ENCODE measurements around the gene ADORA2A. TPM values are rescaled to one million over a fixed set of nuclear protein-coding genes. Genes with fewer than 3 reads are reported as not detected.

Gene ADORA2A
- total RNA-seq, 4 donors from 2014 or later = 3.0 to 6.2 (median 3.0) TPM; not detected in 1

DNA sequence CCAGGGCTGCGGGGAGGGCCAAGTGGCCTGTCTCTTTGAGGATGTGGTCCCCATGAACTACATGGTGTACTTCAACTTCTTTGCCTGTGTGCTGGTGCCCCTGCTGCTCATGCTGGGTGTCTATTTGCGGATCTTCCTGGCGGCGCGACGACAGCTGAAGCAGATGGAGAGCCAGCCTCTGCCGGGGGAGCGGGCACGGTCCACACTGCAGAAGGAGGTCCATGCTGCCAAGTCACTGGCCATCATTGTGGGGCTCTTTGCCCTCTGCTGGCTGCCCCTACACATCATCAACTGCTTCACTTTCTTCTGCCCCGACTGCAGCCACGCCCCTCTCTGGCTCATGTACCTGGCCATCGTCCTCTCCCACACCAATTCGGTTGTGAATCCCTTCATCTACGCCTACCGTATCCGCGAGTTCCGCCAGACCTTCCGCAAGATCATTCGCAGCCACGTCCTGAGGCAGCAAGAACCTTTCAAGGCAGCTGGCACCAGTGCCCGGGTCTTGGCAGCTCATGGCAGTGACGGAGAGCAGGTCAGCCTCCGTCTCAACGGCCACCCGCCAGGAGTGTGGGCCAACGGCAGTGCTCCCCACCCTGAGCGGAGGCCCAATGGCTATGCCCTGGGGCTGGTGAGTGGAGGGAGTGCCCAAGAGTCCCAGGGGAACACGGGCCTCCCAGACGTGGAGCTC lies 13.5 kb downstream of the ADORA2A start:
- Histone ChIP-seq H3K4me3 (no peak overlapping the region), H3K36me3 (no peaks in the 10 kb centered on the region), H3K4me1 (peaks cover 0 to 8% (median 0%) of the 10 kb centered on the region in 4 donors), H3K27me3 (no peaks in the 10 kb centered on the region), H3K27ac (no peak overlapping the region), H3K9me3 (no peaks in the 10 kb centered on the region)
- TF ChIP-seq EP300 (IDR thresholded peaks at IDR 0.05; ENCODE audit: low read depth) (no peak), POLR2AphosphoS5 (IDR thresholded peaks at IDR 0.05) (no peak), POLR2A (IDR thresholded peaks at IDR 0.05) (no peak)
- TF ChIP-seq, protein P1, sequence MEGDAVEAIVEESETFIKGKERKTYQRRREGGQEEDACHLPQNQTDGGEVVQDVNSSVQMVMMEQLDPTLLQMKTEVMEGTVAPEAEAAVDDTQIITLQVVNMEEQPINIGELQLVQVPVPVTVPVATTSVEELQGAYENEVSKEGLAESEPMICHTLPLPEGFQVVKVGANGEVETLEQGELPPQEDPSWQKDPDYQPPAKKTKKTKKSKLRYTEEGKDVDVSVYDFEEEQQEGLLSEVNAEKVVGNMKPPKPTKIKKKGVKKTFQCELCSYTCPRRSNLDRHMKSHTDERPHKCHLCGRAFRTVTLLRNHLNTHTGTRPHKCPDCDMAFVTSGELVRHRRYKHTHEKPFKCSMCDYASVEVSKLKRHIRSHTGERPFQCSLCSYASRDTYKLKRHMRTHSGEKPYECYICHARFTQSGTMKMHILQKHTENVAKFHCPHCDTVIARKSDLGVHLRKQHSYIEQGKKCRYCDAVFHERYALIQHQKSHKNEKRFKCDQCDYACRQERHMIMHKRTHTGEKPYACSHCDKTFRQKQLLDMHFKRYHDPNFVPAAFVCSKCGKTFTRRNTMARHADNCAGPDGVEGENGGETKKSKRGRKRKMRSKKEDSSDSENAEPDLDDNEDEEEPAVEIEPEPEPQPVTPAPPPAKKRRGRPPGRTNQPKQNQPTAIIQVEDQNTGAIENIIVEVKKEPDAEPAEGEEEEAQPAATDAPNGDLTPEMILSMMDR (IDR thresholded peaks at IDR 0.05) = no peak
- 94% methylated on average over 30 of the region's 30 CpGs; no CpG with 5 or more reads in 1 of the 2 donors for WGBS, 2 donors (ENCODE audit: low coverage in 1 of 2)
- DNase-seq = no peak
- intact Hi-C loops (cut with DNase I; ENCODE audit: low total_unique reads) (no loop called here), in situ Hi-C loops (cut with MboI; ENCODE audit: low pct_ligation_motif_present in 1 of 4, low pct_unique_long_range_greater_than_20kb in 1 of 4, low sequenced_read_pairs in 3 of 4) (no loop called here)

DNA sequence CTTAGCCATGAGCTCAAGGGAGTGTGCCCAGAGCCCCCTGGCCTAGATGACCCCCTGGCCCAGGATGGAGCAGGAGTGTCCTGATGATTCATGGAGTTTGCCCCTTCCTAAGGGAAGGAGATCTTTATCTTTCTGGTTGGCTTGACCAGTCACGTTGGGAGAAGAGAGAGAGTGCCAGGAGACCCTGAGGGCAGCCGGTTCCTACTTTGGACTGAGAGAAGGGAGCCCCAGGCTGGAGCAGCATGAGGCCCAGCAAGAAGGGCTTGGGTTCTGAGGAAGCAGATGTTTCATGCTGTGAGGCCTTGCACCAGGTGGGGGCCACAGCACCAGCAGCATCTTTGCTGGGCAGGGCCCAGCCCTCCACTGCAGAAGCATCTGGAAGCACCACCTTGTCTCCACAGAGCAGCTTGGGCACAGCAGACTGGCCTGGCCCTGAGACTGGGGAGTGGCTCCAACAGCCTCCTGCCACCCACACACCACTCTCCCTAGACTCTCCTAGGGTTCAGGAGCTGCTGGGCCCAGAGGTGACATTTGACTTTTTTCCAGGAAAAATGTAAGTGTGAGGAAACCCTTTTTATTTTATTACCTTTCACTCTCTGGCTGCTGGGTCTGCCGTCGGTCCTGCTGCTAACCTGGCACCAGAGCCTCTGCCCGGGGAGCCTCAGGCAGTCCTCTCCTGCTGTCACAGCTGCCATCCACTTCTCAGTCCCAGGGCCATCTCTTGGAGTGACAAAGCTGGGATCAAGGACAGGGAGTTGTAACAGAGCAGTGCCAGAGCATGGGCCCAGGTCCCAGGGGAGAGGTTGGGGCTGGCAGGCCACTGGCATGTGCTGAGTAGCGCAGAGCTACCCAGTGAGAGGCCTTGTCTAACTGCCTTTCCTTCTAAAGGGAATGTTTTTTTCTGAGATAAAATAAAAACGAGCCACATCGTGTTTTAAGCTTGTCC lies 14.3 kb downstream of the ADORA2A start:
- Histone ChIP-seq H3K4me3 (no peak overlapping the region), H3K27me3 (no peaks in the 10 kb centered on the region), H3K4me1 (no peaks in the 10 kb centered on the region), H3K9me3 (no peaks in the 10 kb centered on the region), H3K36me3 (no peaks in the 10 kb centered on the region), H3K27ac (no peak overlapping the region)
- DNase-seq = no peak
- 84% methylated on average over 8 of the region's 8 CpGs; no CpG with 5 or more reads in 1 of the 2 donors for WGBS, 2 donors (ENCODE audit: low coverage in 1 of 2)
- in situ Hi-C loops (cut with MboI; ENCODE audit: low pct_ligation_motif_present in 1 of 4, low pct_unique_long_range_greater_than_20kb in 1 of 4, low sequenced_read_pairs in 3 of 4) = no loop called here
- intact Hi-C loops (cut with DNase I; ENCODE audit: low total_unique reads) = no loop called here
- TF ChIP-seq POLR2AphosphoS5 (IDR thresholded peaks at IDR 0.05) (no peak), POLR2A (IDR thresholded peaks at IDR 0.05) (no peak), EP300 (IDR thresholded peaks at IDR 0.05; ENCODE audit: low read depth) (no peak)
- TF ChIP-seq, protein P1 (IDR thresholded peaks at IDR 0.05) = no peak

DNA sequence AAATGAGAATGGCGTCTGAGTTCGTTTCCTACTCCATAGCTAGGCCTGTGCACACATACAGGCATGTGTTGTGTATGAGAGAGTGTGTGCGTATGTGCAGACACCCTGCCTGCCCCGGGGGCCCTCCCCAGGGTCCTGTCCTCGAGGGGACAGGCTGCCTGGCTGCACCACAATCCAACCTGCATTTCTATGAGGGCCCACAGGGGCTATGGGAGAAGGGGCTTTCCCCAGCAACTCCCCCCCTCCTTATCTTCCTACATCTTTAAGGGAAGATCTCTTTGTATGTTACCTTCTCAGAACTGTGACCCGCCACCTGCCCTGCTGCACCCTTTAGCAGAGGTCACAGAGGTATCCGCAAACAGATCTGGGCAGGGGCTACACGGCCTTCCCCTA lies 14.9 kb downstream of the ADORA2A start:
- H3K9me3 ChIP-seq = no peaks in the 10 kb centered on the region
- no peak overlapping the region for H3K4me3 ChIP-seq
- WGBS, 2 donors (ENCODE audit: low coverage in 1 of 2) = 83 to 100% methylated on average over 1 to 8 of the region's 8 CpGs
- in situ Hi-C loops (cut with MboI; ENCODE audit: low pct_ligation_motif_present in 1 of 4, low pct_unique_long_range_greater_than_20kb in 1 of 4, low sequenced_read_pairs in 3 of 4) = no loop called here
- no peaks in the 10 kb centered on the region for H3K27me3 ChIP-seq
- no peak for DNase-seq
- intact Hi-C loops (cut with DNase I; ENCODE audit: low total_unique reads) = no loop called here
- H3K36me3 ChIP-seq = no peaks in the 10 kb centered on the region
- H3K4me1 ChIP-seq = no peaks in the 10 kb centered on the region
- TF ChIP-seq, protein P1 (IDR thresholded peaks at IDR 0.05) = no peak
- TF ChIP-seq EP300 (IDR thresholded peaks at IDR 0.05; ENCODE audit: low read depth) (no peak), POLR2AphosphoS5 (IDR thresholded peaks at IDR 0.05) (no peak), POLR2A (IDR thresholded peaks at IDR 0.05) (no peak)
- no peak overlapping the region for H3K27ac ChIP-seq

DNA sequence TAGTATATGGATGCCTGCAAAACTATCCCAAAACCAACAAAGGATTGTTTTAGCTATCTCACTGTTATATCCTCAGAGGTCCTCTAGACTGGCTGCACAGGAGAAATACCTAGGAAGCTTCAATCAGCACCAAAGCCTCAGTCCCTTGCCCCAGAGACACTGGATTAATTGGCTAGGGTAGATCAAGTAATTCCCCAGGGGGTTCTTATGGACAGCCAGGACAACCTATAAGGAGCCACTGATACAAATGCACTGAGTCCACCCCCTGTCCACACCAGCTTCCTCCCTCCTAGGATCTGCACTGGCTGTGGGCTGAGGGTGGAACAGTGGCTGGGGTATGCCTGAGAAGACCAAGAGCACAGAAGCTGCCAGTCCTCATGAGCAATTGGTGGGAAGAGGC lies 16.3 kb downstream of the ADORA2A start:
- no peak for DNase-seq
- H3K9me3 ChIP-seq = no peaks in the 10 kb centered on the region
- H3K27ac ChIP-seq = no peak overlapping the region
- TF ChIP-seq POLR2AphosphoS5 (IDR thresholded peaks at IDR 0.05) = no peak
- no peak for TF ChIP-seq POLR2A (IDR thresholded peaks at IDR 0.05)
- TF ChIP-seq EP300 (IDR thresholded peaks at IDR 0.05; ENCODE audit: low read depth) = no peak
- TF ChIP-seq, protein P1 (IDR thresholded peaks at IDR 0.05) = no peak
- no peak overlapping the region for H3K4me3 ChIP-seq
- H3K4me1 ChIP-seq = no peaks in the 10 kb centered on the region
- H3K36me3 ChIP-seq = no peaks in the 10 kb centered on the region
- intact Hi-C loops (cut with DNase I; ENCODE audit: low total_unique reads) (no loop called here), in situ Hi-C loops (cut with MboI; ENCODE audit: low pct_ligation_motif_present in 1 of 4, low pct_unique_long_range_greater_than_20kb in 1 of 4, low sequenced_read_pairs in 3 of 4) (no loop called here)
- no peaks in the 10 kb centered on the region for H3K27me3 ChIP-seq
